Liver (tissue), 3 donors: Measurements from ENCODE around the gene TRAPPC5.

ENCODE experiments used
- CTCF ChIP-seq: fragments of 150-350 bp; IDR thresholded peaks from 2 replicates; pipeline ENCODE4 v1.5.1; 2017; ENCODE audit warnings: improper control_type of control experiment, low read depth, low read length; ENCODE audit not compliant: missing input control
- JUND ChIP-seq, 2 donors: IDR thresholded peaks; 2 replicates each; pipeline ENCODE4 v1.6.1; 2016; ENCODE audit warnings: antibody characterized with exemption in 2 of 2
- REST ChIP-seq: IDR thresholded peaks from 2 replicates; pipeline ENCODE4 v1.6.1; 2016; ENCODE audit warnings: antibody characterized with exemption, mild to moderate bottlenecking
- YY1 ChIP-seq: IDR thresholded peaks from 2 replicates; pipeline ENCODE4 v1.6.1; 2016; ENCODE audit warnings: antibody characterized with exemption, mild to moderate bottlenecking
- donor health status: healthy.
- donor health status: healthy.

DNA sequence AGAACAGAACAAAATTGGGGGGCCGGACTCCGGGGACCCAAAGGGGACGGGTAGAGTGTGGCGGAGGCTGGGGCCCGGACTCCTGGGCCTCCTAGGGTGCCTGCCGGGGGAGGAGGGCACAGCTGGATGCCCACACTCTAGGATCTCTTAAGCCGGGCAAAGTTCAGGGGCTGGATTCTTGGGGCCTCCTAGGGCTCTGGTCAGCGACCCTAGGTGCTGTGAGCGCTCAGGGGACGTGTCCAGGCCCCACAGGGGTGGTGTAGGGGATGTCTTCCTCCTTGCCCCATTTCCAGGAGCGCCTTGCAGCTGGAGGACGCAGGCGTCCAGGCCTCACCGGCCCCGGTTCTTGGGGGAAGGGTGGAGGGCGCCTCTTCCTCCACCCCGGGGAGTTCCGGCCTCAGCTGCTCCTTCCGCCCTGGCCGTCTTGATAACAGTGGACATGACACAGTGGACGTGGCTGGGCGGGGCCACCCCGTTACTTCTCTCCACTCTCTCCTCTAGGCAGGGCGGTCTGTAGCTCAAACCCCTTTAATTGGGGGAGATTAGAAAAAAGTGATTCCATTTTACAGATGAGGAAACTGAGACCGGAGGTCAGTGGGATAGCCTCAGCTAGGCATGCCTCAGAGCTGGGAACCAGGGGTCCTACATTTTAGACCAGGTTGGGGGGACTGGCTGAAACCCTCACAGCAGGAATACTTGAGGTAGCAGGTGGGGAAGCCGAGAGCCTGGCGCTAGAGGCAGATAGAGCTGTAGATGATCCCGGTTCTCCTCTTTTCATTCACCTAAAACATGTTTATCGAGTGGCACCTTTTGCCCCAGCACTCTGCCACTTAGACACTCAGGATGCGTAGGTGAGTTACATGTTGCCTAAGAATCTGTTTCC lies 43.0 kb upstream of the TRAPPC5 start:
- TF ChIP-seq CTCF (no peak), YY1 (no peak), REST (no peak), JUND (IDR thresholded peaks at IDR 0.05) (no peak)
